GM12878 (cell line): ENCODE results near the gene RAF1. TPM values are rescaled to one million over a fixed set of nuclear protein-coding genes. Genes with fewer than 3 reads are reported as not detected.

Source experiments
- ATAC-seq: fragments of 200-7000 bp; cut with Tn5 transposase; 3 replicates; pipeline ENCODE4 v1.9.1; 2020; ENCODE audit warnings: mild to moderate bottlenecking, moderate library complexity
- BruUV-seq: library from RNA; stranded (reverse); fragments of 400-500 nt; replicated peaks from 2 replicates; lab custom pipeline; 2021; lab: Mats Ljungman, UMichigan
- CTCF ChIA-PET: fragments of 300-600 bp; sonication (Branson Sonifier 250); formaldehyde crosslinking; extraction: SDS; loops from one replicate; lab custom pipeline; 2021; ENCODE audit warnings: inconsistent platforms; lab: Yijun Ruan, JAX
- POLR2A ChIA-PET: fragments of 350-600 bp; formaldehyde crosslinking; extraction: SDS; loops from one replicate; lab custom pipeline; 2021; ENCODE audit warnings: inconsistent platforms; lab: Charles Lee
- RAD21 ChIA-PET: fragments of 300-600 bp; sonication (Branson Sonifier 250); formaldehyde crosslinking; loops from one replicate; lab custom pipeline; 2023; ENCODE audit warnings: antibody characterized with exemption; ENCODE audit not compliant: unreplicated experiment; lab: Charles Lee
- SMC1A ChIA-PET: fragments of 300-600 bp; sonication (Branson Sonifier 250); formaldehyde crosslinking; loops from one replicate; lab custom pipeline; 2023; ENCODE audit not compliant: unreplicated experiment, uncharacterized antibody; lab: Charles Lee
- DNase-seq: peaks from one replicate; pipeline ENCODE4 v3.0.0-alpha.2; 2011; ENCODE audit warnings: low read depth, low spot score
- FAIRE-seq: peaks from 3 replicates; lab custom pipeline; 2011; peaks lifted over from hg19 to GRCh38; lab: Jason Lieb, UNC
- H2AFZ ChIP-seq: 2 replicates; pipeline ENCODE4 v1.6.0; 2011; ENCODE audit warnings: low read depth, low read length, control low read depth; ENCODE audit not compliant: control insufficient read depth
- H3K27ac ChIP-seq: 2 replicates; pipeline ENCODE4 v1.5.1; 2011; ENCODE audit warnings: control low read depth; ENCODE audit not compliant: control insufficient read depth, insufficient read depth
- H3K27me3 ChIP-seq, 2 experiments: replicated peaks in 1 of 2; 2 replicates each; pipeline versions ENCODE4 v1.6.0 to v1.6.1; 2011; ENCODE audit warnings: low read length in 1 of 2; ENCODE audit not compliant: control insufficient read depth in 2 of 2, insufficient read depth in 2 of 2
- H3K36me3 ChIP-seq, 2 experiments: 2 replicates each; pipeline ENCODE4 v1.5.1; 2011; ENCODE audit warnings: low read length in 1 of 2; ENCODE audit not compliant: control insufficient read depth in 2 of 2, insufficient read depth in 2 of 2
- H3K4me1 ChIP-seq: 2 replicates; pipeline ENCODE4 v1.6.1; 2011; ENCODE audit warnings: mild to moderate bottlenecking, low read length, moderate library complexity, mixed read lengths; ENCODE audit not compliant: control insufficient read depth, insufficient read depth
- H3K4me2 ChIP-seq: 2 replicates; pipeline ENCODE4 v1.6.0; 2011; ENCODE audit warnings: control low read depth; ENCODE audit not compliant: control insufficient read depth, insufficient read depth
- H3K4me3 ChIP-seq: fragments of 200-600 bp; sonication (generic); 2 replicates; pipeline ENCODE4 v1.5.1; 2016
- H3K79me2 ChIP-seq: 2 replicates; pipeline ENCODE4 v1.6.0; 2011; ENCODE audit warnings: low read length; ENCODE audit not compliant: control insufficient read depth, insufficient read depth
- H3K9ac ChIP-seq: 2 replicates; pipeline ENCODE4 v1.8.0; 2011; ENCODE audit warnings: low read length, control low read depth, mixed read lengths; ENCODE audit not compliant: control insufficient read depth, insufficient read depth
- H3K9me3 ChIP-seq: replicated peaks from 3 replicates; pipeline ENCODE4 v1.5.1; 2011; ENCODE audit warnings: mild to moderate bottlenecking, low read length; ENCODE audit not compliant: control insufficient read depth, insufficient read depth
- H4K20me1 ChIP-seq: 2 replicates; pipeline ENCODE4 v1.6.0; 2011; ENCODE audit not compliant: control insufficient read depth, insufficient read depth
- LARP7 ChIP-seq: fragments of 450-650 bp; IDR thresholded peaks from 2 replicates; pipeline ENCODE4 v1.6.1; 2017; ENCODE audit warnings: mild to moderate bottlenecking
- MXI1 ChIP-seq: fragments of 150-350 bp; IDR thresholded peaks from 2 replicates; pipeline ENCODE4 v1.6.1; 2011; ENCODE audit warnings: low read depth, mild to moderate bottlenecking, inconsistent platforms, low read length, improper control_type of control experiment
- RAD51 ChIP-seq: fragments of 450-650 bp; IDR thresholded peaks from 2 replicates; pipeline ENCODE4 v1.6.1; 2016; ENCODE audit warnings: moderate library complexity, mild to moderate bottlenecking, inconsistent platforms
- SPI1 ChIP-seq: IDR thresholded peaks from 2 replicates; pipeline ENCODE4 v1.6.1; 2011; ENCODE audit warnings: low read depth, mild to moderate bottlenecking, low read length, moderate library complexity, borderline replicate concordance; ENCODE audit not compliant: insufficient read depth
- SREBF1 ChIP-seq: IDR thresholded peaks from 2 replicates; pipeline ENCODE4 v1.6.1; 2012; ENCODE audit warnings: mild to moderate bottlenecking, low read length
- WGBS: methylation state at CpG from one replicate; pipeline ENCODE4 v1.1.6; 2016; ENCODE audit warnings: low lambda C conversion rate; ENCODE audit not compliant: insufficient replicate concordance, insufficient coverage; ENCODE audit errors: missing lambda C conversion rate; 5-methylcytosine and 5-hydroxymethylcytosine counted together
- in situ Hi-C: fragments of 300-500 bp; cut with MboI; formaldehyde crosslinking; loops from 9 replicates; pipeline ENCODE4 v1.14.3; 2018; ENCODE audit warnings: mixed read lengths
- intact Hi-C: fragments of 100-400 bp; cut with micrococcal nuclease; formaldehyde crosslinking; loops from one replicate; pipeline ENCODE4 v1.14.2; 2022; ENCODE audit not compliant: unreplicated experiment
- polyA plus RNA-seq, 11 experiments: library from polyadenylated mRNA; depleted of rRNA in 4 of 11; unstranded in 6 of 11; stranded (reverse) in 5 of 11; fragments of >200 nt; fragmentation: Nextera tagmentation in 4 of 11; fragmentation: Illumina TruSeq in 1 of 11; extraction: Ambion mirVana in 4 of 11; extraction: Trizol in 1 of 11; gene quantifications; 1 replicate in 1 of 11; 2 replicates in 10 of 11; pipeline versions ENCODE4 v1.2.1 to v1.2.3, GENCODE V29; 2011 to 2016; ENCODE audit warnings: inconsistent platforms in 2 of 11, missing spikeins in 2 of 11, low read depth in 1 of 11
- total RNA-seq, 4 experiments: library from RNA; depleted of rRNA in 3 of 4; stranded (reverse); fragments of >200 nt in 3 of 4; fragmentation: Illumina TruSeq in 1 of 4; extraction: Trizol in 1 of 4; gene quantifications; 2 replicates each; pipeline versions ENCODE4 v1.2.1 to v1.2.3, GENCODE V29; 2013 to 2021
- TF ChIP-seq, protein P1 (sequence below): IDR thresholded peaks from 2 replicates; pipeline ENCODE4 v1.6.1; 2011; ENCODE audit warnings: borderline replicate concordance, low read depth, mild to moderate bottlenecking, moderate library complexity, low read length; ENCODE audit not compliant: insufficient read depth, poor library complexity, severe bottlenecking
- TF ChIP-seq, protein P2 (sequence below): IDR thresholded peaks from 2 replicates; pipeline ENCODE4 v1.6.1; 2012; ENCODE audit warnings: low read depth, low read length, improper control_type of control experiment
- TF ChIP-seq, protein P3 (sequence below): fragments of 450-650 bp; IDR thresholded peaks from 2 replicates; pipeline ENCODE4 v1.6.1; 2017; ENCODE audit warnings: mild to moderate bottlenecking

Gene RAF1
- total and polyA plus RNA-seq, 10 of the 15 experiments (the other 5 are each of a cell fraction or from before 2014, with no cell fraction given), result 20.4 to 151 (median 77.8) TPM

DNA sequence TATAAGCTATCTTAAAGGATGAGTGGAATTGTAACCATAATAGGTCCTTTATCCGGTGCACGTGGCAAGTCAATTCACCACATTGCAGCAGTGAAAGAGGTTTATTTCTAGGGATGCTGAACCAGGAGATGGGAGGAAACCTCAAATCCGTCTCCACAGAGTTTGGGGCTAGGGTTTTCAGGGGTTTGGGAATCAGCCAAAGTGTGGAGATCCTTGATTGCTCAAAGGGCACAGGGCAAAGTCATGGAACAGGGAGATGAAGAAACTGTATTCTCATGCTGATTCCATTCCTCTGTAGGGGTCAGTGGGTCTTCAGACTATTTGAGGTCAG lies 7.2 kb upstream of the RAF1 start (continued):
- TF ChIP-seq, protein P1, sequence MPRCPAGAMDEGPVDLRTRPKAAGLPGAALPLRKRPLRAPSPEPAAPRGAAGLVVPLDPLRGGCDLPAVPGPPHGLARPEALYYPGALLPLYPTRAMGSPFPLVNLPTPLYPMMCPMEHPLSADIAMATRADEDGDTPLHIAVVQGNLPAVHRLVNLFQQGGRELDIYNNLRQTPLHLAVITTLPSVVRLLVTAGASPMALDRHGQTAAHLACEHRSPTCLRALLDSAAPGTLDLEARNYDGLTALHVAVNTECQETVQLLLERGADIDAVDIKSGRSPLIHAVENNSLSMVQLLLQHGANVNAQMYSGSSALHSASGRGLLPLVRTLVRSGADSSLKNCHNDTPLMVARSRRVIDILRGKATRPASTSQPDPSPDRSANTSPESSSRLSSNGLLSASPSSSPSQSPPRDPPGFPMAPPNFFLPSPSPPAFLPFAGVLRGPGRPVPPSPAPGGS, result no peak

DNA sequence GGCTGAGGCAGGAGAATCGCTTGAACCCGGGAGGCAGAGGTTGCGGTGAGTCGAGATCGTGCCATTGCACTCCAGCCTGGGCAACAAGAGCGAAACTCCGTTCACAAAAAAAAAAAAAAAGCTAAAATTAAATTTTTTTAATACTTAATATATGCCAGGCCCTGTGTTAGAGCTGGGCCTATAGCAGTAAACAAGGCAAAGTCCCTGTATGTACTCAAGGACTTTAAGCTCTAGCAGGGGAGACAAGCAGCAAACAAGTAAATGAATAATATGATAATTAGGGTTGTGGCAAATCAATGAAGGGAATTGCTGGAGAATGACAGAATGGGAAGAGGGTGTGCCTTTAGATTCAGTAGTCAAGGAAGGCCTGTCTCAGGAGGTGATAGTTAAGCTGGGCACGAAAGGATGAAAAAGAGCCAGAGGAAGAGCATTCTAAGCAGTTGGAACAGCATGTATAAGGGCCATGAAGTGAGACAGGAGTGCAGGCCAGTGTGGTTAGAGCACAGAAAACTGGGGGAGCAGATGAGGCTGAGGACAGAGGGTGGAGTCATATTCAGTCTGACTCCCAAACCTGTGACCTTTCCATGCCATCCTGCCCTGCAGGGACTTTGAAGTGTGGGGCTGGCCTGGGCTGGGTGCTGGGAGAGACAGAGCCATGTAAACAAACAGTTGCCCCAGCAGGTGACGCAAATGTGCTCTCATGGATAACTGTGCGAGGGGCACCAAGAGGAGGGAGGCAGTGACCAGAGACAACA lies 6.6 kb upstream of the RAF1 start:
- no peak for DNase-seq
- Histone ChIP-seq H3K4me2 (no peak overlapping the region), H3K36me3 (no peaks in the 10 kb centered on the region), H3K9me3 (no peaks in the 10 kb centered on the region), H3K27me3 (no peaks in the 10 kb centered on the region), H3K27ac (no peak overlapping the region), H3K79me2 (no peaks in the 10 kb centered on the region), H2AFZ (no peak overlapping the region), H3K4me3 (no peak overlapping the region), H3K9ac (no peak overlapping the region), H4K20me1 (no peaks in the 10 kb centered on the region), H3K4me1 (no peaks in the 10 kb centered on the region)
- BruUV-seq, result no TSS peak
- ChIA-PET SMC1A (interaction anchor here (0.6 kb wide), 1 partner anchor 50 kb away, joined by 3 read pairs; no protein-coding TSS in a partner anchor), CTCF (no interaction called here), RAD21 (no interaction called here), POLR2A (interaction anchor here (0.7 kb wide), 1 partner anchor 297 kb away, joined by 6 read pairs; no protein-coding TSS in a partner anchor)
- in situ Hi-C loops, result no loop called here
- WGBS, result 65% methylated on average over 8 of the region's 10 CpGs
- FAIRE-seq, result no peak
- no peak for ATAC-seq
- TF ChIP-seq MXI1 (no peak), SPI1 (no peak), SREBF1 (no peak), LARP7 (no peak), RAD51 (no peak)
- TF ChIP-seq, protein P2, sequence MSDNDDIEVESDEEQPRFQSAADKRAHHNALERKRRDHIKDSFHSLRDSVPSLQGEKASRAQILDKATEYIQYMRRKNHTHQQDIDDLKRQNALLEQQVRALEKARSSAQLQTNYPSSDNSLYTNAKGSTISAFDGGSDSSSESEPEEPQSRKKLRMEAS, result no peak
- TF ChIP-seq, protein P3, sequence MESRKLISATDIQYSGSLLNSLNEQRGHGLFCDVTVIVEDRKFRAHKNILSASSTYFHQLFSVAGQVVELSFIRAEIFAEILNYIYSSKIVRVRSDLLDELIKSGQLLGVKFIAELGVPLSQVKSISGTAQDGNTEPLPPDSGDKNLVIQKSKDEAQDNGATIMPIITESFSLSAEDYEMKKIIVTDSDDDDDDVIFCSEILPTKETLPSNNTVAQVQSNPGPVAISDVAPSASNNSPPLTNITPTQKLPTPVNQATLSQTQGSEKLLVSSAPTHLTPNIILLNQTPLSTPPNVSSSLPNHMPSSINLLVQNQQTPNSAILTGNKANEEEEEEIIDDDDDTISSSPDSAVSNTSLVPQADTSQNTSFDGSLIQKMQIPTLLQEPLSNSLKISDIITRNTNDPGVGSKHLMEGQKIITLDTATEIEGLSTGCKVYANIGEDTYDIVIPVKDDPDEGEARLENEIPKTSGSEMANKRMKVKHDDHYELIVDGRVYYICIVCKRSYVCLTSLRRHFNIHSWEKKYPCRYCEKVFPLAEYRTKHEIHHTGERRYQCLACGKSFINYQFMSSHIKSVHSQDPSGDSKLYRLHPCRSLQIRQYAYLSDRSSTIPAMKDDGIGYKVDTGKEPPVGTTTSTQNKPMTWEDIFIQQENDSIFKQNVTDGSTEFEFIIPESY, result no peak
- intact Hi-C loops, result no loop called here
